22Rv1 (cell line): ENCODE measurements around the gene TRIM33.

ENCODE experiments used
- H3K27ac ChIP-seq: fragments of 450-650 bp; 2 replicates; pipeline ENCODE4 v1.5.1; 2017
- ZFX ChIP-seq: fragments of 450-650 bp; IDR thresholded peaks from 2 replicates; pipeline ENCODE4 v1.6.1; 2017; ENCODE audit warnings: antibody characterized with exemption, borderline replicate concordance
- TF ChIP-seq, protein P1 (sequence below): fragments of 450-650 bp; IDR thresholded peaks from 2 replicates; pipeline ENCODE4 v1.5.1; 2017; ENCODE audit warnings: mild to moderate bottlenecking

Gene TRIM33

DNA sequence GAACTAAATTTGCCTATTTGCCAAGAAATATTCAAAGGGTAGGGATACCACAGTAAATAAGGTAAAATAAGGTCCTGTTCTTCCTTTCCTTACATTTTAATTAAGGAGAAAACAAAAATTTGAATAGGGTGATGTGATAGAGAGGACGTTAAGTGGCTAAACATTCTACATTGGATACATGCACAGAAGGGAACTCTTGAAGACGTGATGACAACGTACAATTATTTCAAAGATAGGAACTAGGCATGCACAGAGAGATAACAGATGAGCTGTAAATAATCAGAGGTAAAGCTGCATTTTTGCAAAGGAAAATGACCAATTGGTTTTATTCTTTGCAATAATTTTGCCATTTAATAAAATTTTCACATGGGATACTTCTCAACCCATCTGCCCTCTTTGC, 69.7 kb downstream of the TRIM33 start:
- TF ChIP-seq, protein P1, sequence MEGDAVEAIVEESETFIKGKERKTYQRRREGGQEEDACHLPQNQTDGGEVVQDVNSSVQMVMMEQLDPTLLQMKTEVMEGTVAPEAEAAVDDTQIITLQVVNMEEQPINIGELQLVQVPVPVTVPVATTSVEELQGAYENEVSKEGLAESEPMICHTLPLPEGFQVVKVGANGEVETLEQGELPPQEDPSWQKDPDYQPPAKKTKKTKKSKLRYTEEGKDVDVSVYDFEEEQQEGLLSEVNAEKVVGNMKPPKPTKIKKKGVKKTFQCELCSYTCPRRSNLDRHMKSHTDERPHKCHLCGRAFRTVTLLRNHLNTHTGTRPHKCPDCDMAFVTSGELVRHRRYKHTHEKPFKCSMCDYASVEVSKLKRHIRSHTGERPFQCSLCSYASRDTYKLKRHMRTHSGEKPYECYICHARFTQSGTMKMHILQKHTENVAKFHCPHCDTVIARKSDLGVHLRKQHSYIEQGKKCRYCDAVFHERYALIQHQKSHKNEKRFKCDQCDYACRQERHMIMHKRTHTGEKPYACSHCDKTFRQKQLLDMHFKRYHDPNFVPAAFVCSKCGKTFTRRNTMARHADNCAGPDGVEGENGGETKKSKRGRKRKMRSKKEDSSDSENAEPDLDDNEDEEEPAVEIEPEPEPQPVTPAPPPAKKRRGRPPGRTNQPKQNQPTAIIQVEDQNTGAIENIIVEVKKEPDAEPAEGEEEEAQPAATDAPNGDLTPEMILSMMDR = no peak
- no peak for TF ChIP-seq ZFX

DNA sequence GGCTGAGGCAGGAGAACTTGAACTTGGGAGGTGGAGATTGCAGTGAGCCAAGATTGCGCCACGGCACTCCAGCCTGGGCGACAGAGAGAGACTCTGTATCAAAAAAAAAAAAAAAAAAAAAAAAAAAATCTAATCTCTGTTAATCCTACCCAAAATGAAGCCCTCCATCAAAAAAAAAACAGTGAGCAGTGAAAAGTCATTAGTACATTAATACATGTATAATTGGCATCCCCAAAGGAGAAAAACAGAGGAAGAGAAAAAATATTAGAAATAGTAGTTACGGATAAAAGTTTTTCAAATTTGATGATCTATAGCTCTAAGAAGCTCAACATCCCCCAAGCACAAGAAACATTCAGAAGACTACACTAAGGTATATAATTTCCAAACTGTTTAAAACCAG, 71.6 kb downstream of the TRIM33 start:
- no peak overlapping the region for H3K27ac ChIP-seq
- TF ChIP-seq, protein P1 = no peak

More for the DNA sequence above, 69.7 kb downstream of the TRIM33 start:
- no peak overlapping the region for H3K27ac ChIP-seq

DNA sequence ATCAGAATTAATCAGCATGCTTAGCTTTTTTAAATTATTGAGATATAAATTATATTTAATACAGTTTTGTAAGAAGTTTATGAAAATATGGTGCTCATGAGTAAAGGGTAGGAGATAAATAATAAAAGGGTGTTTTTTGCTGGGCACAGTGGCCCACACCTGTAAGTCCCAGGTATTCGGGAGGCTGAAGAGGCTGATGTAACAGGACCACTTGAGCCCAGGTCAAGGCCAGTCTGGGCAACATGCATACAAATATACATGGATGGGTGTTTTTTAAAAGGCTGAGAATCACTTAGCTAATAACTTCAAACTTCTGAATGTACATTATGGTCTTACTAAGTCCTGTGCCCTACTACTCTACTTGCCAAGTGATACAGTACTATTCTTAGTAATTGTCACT, 73.2 kb downstream of the TRIM33 start:
- no peak overlapping the region for H3K27ac ChIP-seq
- TF ChIP-seq, protein P1 = no peak
- TF ChIP-seq ZFX = no peak

DNA sequence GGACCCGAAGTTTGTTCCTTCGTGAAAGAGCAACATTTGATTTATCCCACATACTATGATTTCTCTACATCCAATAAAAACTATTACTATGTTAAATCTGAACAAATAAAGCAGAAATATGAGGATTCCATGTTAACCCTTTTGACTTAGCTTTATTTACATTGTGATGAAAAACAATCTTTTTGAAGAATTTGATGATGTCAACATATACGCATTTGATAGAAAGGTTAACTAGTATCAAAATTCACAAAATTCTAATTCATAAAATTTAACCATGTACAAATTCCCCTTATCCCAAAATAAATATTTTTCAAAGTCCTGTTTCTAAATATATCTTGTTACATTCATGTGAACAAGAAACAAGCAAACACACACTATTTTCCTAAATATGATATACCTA, 74.2 kb downstream of the TRIM33 start:
- TF ChIP-seq ZFX = no peak
- TF ChIP-seq, protein P1 = no peak
- no peak overlapping the region for H3K27ac ChIP-seq

DNA sequence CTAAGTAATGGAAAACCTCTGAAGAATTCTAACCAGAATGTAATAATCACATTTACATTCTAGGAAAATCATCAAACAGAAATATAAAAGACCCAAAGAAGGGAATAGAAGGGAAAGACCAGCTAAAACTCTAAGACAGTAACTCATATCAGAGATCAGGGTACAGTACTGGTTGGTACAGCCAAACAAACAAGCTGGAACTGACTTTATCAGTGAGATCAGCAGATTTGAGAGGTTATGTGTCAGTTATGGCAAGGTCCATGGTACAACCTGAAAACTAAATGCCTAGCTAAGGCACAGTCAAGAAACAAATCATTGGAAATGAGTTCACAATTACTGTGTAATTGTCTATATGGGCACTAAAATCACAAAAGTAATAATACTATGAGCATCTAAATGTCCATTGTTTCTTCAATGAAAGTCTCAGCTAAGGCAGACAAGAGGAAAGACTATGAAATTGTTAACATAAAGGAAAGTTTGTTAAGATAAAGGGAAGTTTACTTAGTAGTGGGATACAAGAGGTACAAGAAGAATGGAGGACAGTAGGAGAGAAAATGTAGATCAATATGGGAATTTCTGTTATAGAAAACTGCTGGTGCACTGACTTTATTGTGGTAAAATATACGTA, 75.8 kb downstream of the TRIM33 start:
- no peak overlapping the region for H3K27ac ChIP-seq
- no peak for TF ChIP-seq ZFX
- TF ChIP-seq, protein P1 = no peak

DNA sequence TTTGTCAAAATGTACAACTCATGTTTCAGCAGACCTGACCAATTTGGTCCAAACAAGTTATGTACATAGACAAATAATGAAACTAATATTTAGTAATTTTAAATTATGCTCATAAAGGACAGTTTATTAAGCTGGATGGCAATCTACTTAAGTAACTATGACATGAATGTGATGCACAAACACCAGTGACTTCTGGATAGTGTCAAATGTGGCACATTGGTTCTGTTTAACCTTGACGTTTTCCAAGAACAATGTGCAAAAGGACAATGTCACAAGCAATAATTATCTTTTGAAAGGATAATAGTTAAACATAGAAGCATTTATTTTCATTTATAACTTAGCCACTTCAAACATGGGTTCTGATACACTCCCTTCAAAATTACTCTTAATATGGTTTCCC, 80.0 kb downstream of the TRIM33 start:
- no peak for TF ChIP-seq ZFX
- TF ChIP-seq, protein P1 = no peak
- H3K27ac ChIP-seq = no peak overlapping the region

DNA sequence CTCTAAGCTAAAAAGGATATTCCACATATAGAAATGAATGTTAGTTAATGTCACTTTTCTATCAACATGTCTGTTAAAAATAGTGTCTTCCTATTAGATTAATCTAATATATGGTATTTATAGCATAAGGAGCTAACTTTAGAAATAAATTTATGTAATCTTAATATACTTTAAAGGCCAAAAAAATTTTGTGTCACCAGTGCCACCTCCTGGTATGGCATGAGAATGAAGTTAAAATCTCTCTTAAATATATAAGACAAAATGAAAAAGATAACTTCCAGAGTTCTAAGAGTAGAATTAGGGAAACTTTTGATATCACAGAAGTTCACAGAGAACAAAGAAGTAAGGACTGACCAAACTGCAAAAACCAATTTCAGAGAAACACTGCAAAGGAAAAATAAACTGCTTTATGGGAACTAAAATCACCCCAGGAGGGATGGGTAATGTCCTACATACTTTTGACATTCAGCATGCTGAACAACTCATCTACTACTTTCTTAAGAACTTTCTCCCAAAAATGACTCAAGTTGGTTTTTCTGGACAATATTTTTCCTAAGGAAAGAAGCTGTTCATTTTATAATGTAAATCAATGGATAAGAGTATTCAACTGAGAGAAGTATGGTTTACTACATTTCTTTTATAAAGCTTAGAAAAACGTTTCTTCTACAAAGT, 82.8 kb downstream of the TRIM33 start:
- H3K27ac ChIP-seq = no peak overlapping the region
- no peak for TF ChIP-seq ZFX
- TF ChIP-seq, protein P1 = peak; percentile 62
